ENCODE results near the gene SHISA6.
A peak's percentile ranks its signal among the peaks of the same experiment; 100 is the strongest.

The SHISA6 gene

GRCh38 chr17:11240841-11241610, at the start of gene SHISA6:
Gene SHISA6, plus strand, starts transcription at chr17:11241213.
- H3K4me3 ChIP-seq (ENCODE audit: low read depth in 1 of 2, low read length in 2 of 2): peak within 1 kb of the TSS in 1 of 2 donors; percentile 0
- peaks cover 17 to 33% of the 10 kb centered on the region in 2 donors for H3K27me3 ChIP-seq (ENCODE audit: control insufficient read depth in 1 of 2, insufficient read depth in 2 of 2, low read length in 2 of 2)
- no peaks in the 10 kb centered on the region for H3K4me1 ChIP-seq (ENCODE audit: insufficient read depth, low read length)
- H3K27ac ChIP-seq (ENCODE audit: low read depth, low read length): no peak within 1 kb of the TSS
- H3K9me3 ChIP-seq (ENCODE audit: low read length): no peaks in the 10 kb centered on the region
- no peaks in the 10 kb centered on the region for H3K36me3 ChIP-seq (ENCODE audit: insufficient read depth, low read length)
- no peak within 1 kb of the TSS for H3K9ac ChIP-seq (ENCODE audit: low read length)

- no peak overlapping the region for H3K4me3 ChIP-seq (ENCODE audit: low read depth in 1 of 2, low read length in 2 of 2)
- H3K27ac ChIP-seq (ENCODE audit: low read depth, low read length): no peak overlapping the region
- H3K9ac ChIP-seq (ENCODE audit: low read length): no peak overlapping the region
- no peaks in the 10 kb centered on the region for H3K27me3 ChIP-seq (ENCODE audit: control insufficient read depth in 1 of 2, insufficient read depth in 2 of 2, low read length in 2 of 2)
- H3K36me3 ChIP-seq (ENCODE audit: insufficient read depth, low read length): no peaks in the 10 kb centered on the region
- no peaks in the 10 kb centered on the region for H3K9me3 ChIP-seq (ENCODE audit: low read length)
- H3K4me1 ChIP-seq (ENCODE audit: insufficient read depth, low read length): no peaks in the 10 kb centered on the region
These were observed 45.2 kb upstream of the SHISA6 start for GRCh38 chr17:11195801-11196200.

- no peak overlapping the region for H3K27ac ChIP-seq (ENCODE audit: low read depth, low read length)
- no peaks in the 10 kb centered on the region for H3K27me3 ChIP-seq (ENCODE audit: control insufficient read depth in 1 of 2, insufficient read depth in 2 of 2, low read length in 2 of 2)
- H3K9ac ChIP-seq (ENCODE audit: low read length): no peak overlapping the region
- H3K4me3 ChIP-seq (ENCODE audit: low read depth in 1 of 2, low read length in 2 of 2): no peak overlapping the region
- H3K9me3 ChIP-seq (ENCODE audit: low read length): no peaks in the 10 kb centered on the region
- no peaks in the 10 kb centered on the region for H3K36me3 ChIP-seq (ENCODE audit: insufficient read depth, low read length)
- no peaks in the 10 kb centered on the region for H3K4me1 ChIP-seq (ENCODE audit: insufficient read depth, low read length)
These were observed 36.0 kb upstream of the SHISA6 start for GRCh38 chr17:11204991-11205390.

GRCh38 chr17:11205659-11206058, 35.4 kb upstream of the SHISA6 start:
- H3K9ac ChIP-seq (ENCODE audit: low read length): no peak overlapping the region
- H3K27ac ChIP-seq (ENCODE audit: low read depth, low read length): no peak overlapping the region
- H3K9me3 ChIP-seq (ENCODE audit: low read length): no peaks in the 10 kb centered on the region
- H3K36me3 ChIP-seq (ENCODE audit: insufficient read depth, low read length): no peaks in the 10 kb centered on the region
- H3K27me3 ChIP-seq (ENCODE audit: control insufficient read depth in 1 of 2, insufficient read depth in 2 of 2, low read length in 2 of 2): no peaks in the 10 kb centered on the region
- no peaks in the 10 kb centered on the region for H3K4me1 ChIP-seq (ENCODE audit: insufficient read depth, low read length)
- H3K4me3 ChIP-seq (ENCODE audit: low read depth in 1 of 2, low read length in 2 of 2): no peak overlapping the region

GRCh38 chr17:11209906-11210305, 31.1 kb upstream of the SHISA6 start:
- no peak overlapping the region for H3K4me3 ChIP-seq (ENCODE audit: low read depth in 1 of 2, low read length in 2 of 2)

GRCh38 chr17:11212792-11213191, 28.2 kb upstream of the SHISA6 start:
- Histone ChIP-seq H3K9me3 (ENCODE audit: low read length) (no peaks in the 10 kb centered on the region), H3K27ac (ENCODE audit: low read depth, low read length) (no peak overlapping the region), H3K36me3 (ENCODE audit: insufficient read depth, low read length) (no peaks in the 10 kb centered on the region), H3K27me3 (ENCODE audit: control insufficient read depth in 1 of 2, insufficient read depth in 2 of 2, low read length in 2 of 2) (no peaks in the 10 kb centered on the region), H3K9ac (ENCODE audit: low read length) (no peak overlapping the region), H3K4me3 (ENCODE audit: low read depth in 1 of 2, low read length in 2 of 2) (no peak overlapping the region), H3K4me1 (ENCODE audit: insufficient read depth, low read length) (no peaks in the 10 kb centered on the region)

More at GRCh38 chr17:11209906-11210305, 31.1 kb upstream of the SHISA6 start:
- H3K27ac ChIP-seq (ENCODE audit: low read depth, low read length): no peak overlapping the region
- no peaks in the 10 kb centered on the region for H3K9me3 ChIP-seq (ENCODE audit: low read length)
- H3K4me1 ChIP-seq (ENCODE audit: insufficient read depth, low read length): no peaks in the 10 kb centered on the region
- H3K9ac ChIP-seq (ENCODE audit: low read length): no peak overlapping the region
- H3K36me3 ChIP-seq (ENCODE audit: insufficient read depth, low read length): no peaks in the 10 kb centered on the region
- H3K27me3 ChIP-seq (ENCODE audit: control insufficient read depth in 1 of 2, insufficient read depth in 2 of 2, low read length in 2 of 2): no peaks in the 10 kb centered on the region

GRCh38 chr17:11216976-11217375, 24.0 kb upstream of the SHISA6 start:
- Histone ChIP-seq H3K9ac (ENCODE audit: low read length) (no peak overlapping the region), H3K27me3 (ENCODE audit: control insufficient read depth in 1 of 2, insufficient read depth in 2 of 2, low read length in 2 of 2) (no peaks in the 10 kb centered on the region), H3K4me3 (ENCODE audit: low read depth in 1 of 2, low read length in 2 of 2) (no peak overlapping the region), H3K9me3 (ENCODE audit: low read length) (no peaks in the 10 kb centered on the region), H3K27ac (ENCODE audit: low read depth, low read length) (no peak overlapping the region), H3K36me3 (ENCODE audit: insufficient read depth, low read length) (no peaks in the 10 kb centered on the region), H3K4me1 (ENCODE audit: insufficient read depth, low read length) (no peaks in the 10 kb centered on the region)

- H3K4me1 ChIP-seq (ENCODE audit: insufficient read depth, low read length): no peaks in the 10 kb centered on the region
- no peaks in the 10 kb centered on the region for H3K27me3 ChIP-seq (ENCODE audit: control insufficient read depth in 1 of 2, insufficient read depth in 2 of 2, low read length in 2 of 2)
- H3K36me3 ChIP-seq (ENCODE audit: insufficient read depth, low read length): no peaks in the 10 kb centered on the region
- no peak overlapping the region for H3K4me3 ChIP-seq (ENCODE audit: low read depth in 1 of 2, low read length in 2 of 2)
- H3K27ac ChIP-seq (ENCODE audit: low read depth, low read length): no peak overlapping the region
- no peak overlapping the region for H3K9ac ChIP-seq (ENCODE audit: low read length)
- no peaks in the 10 kb centered on the region for H3K9me3 ChIP-seq (ENCODE audit: low read length)
These were observed 19.8 kb upstream of the SHISA6 start for GRCh38 chr17:11221196-11221595.

GRCh38 chr17:11221721-11222120, 19.3 kb upstream of the SHISA6 start:
- Histone ChIP-seq H3K9me3 (ENCODE audit: low read length) (no peaks in the 10 kb centered on the region), H3K27ac (ENCODE audit: low read depth, low read length) (no peak overlapping the region), H3K4me1 (ENCODE audit: insufficient read depth, low read length) (no peaks in the 10 kb centered on the region), H3K9ac (ENCODE audit: low read length) (no peak overlapping the region), H3K4me3 (ENCODE audit: low read depth in 1 of 2, low read length in 2 of 2) (no peak overlapping the region), H3K27me3 (ENCODE audit: control insufficient read depth in 1 of 2, insufficient read depth in 2 of 2, low read length in 2 of 2) (no peaks in the 10 kb centered on the region), H3K36me3 (ENCODE audit: insufficient read depth, low read length) (no peaks in the 10 kb centered on the region)

- H3K36me3 ChIP-seq (ENCODE audit: insufficient read depth, low read length): no peaks in the 10 kb centered on the region
- H3K27me3 ChIP-seq (ENCODE audit: control insufficient read depth in 1 of 2, insufficient read depth in 2 of 2, low read length in 2 of 2): peaks cover 14 to 33% of the 10 kb centered on the region in 2 donors
- no peak overlapping the region for H3K9ac ChIP-seq (ENCODE audit: low read length)
- H3K4me1 ChIP-seq (ENCODE audit: insufficient read depth, low read length): no peaks in the 10 kb centered on the region
- H3K27ac ChIP-seq (ENCODE audit: low read depth, low read length): no peak overlapping the region
- no peak overlapping the region for H3K4me3 ChIP-seq (ENCODE audit: low read depth in 1 of 2, low read length in 2 of 2)
- no peaks in the 10 kb centered on the region for H3K9me3 ChIP-seq (ENCODE audit: low read length)
These were observed 2.3 kb upstream of the SHISA6 start for GRCh38 chr17:11238705-11239104.

- no peak overlapping the region for H3K27ac ChIP-seq (ENCODE audit: low read depth, low read length)
- no peaks in the 10 kb centered on the region for H3K36me3 ChIP-seq (ENCODE audit: insufficient read depth, low read length)
- H3K9ac ChIP-seq (ENCODE audit: low read length): no peak overlapping the region
- H3K4me3 ChIP-seq (ENCODE audit: low read depth in 1 of 2, low read length in 2 of 2): no peak overlapping the region
- no peaks in the 10 kb centered on the region for H3K4me1 ChIP-seq (ENCODE audit: insufficient read depth, low read length)
- peaks cover 17 to 33% of the 10 kb centered on the region in 2 donors for H3K27me3 ChIP-seq (ENCODE audit: control insufficient read depth in 1 of 2, insufficient read depth in 2 of 2, low read length in 2 of 2)
- H3K9me3 ChIP-seq (ENCODE audit: low read length): no peaks in the 10 kb centered on the region
These were observed 1.5 kb upstream of the SHISA6 start for GRCh38 chr17:11239379-11239970.

All from muscle layer of colon (tissue), 2 donors.